KMS-11 (cell line): ENCODE measurements around the gene CSTB.

Experiments
- H2AFZ ChIP-seq: fragments of 200-600 bp; sonication (generic); 2 replicates; pipeline ENCODE4 v1.6.1; 2016; ENCODE audit warnings: antibody characterized with exemption, mixed run types, low read depth
- H3K27ac ChIP-seq: fragments of 200-600 bp; sonication (generic); 2 replicates; pipeline ENCODE4 v1.6.1; 2016; ENCODE audit warnings: mild to moderate bottlenecking, mixed run types
- H3K27me3 ChIP-seq: fragments of 200-600 bp; sonication (generic); 2 replicates; pipeline ENCODE4 v1.6.1; 2017; ENCODE audit warnings: mild to moderate bottlenecking, low read depth, mixed run types, moderate library complexity; ENCODE audit not compliant: insufficient read depth
- H3K36me3 ChIP-seq: fragments of 200-600 bp; sonication (generic); 2 replicates; pipeline ENCODE4 v1.6.1; 2017; ENCODE audit warnings: mild to moderate bottlenecking, mixed run types; ENCODE audit not compliant: insufficient read depth
- H3K4me1 ChIP-seq: fragments of 200-600 bp; sonication (generic); 2 replicates; pipeline ENCODE4 v1.6.1; 2016; ENCODE audit warnings: mild to moderate bottlenecking, low read depth, mixed run types; ENCODE audit not compliant: poor library complexity, severe bottlenecking
- H3K4me2 ChIP-seq: fragments of 200-600 bp; sonication (generic); 2 replicates; pipeline ENCODE4 v1.7.0; 2016; ENCODE audit warnings: mild to moderate bottlenecking, mixed run types
- H3K4me3 ChIP-seq: fragments of 200-600 bp; sonication (generic); IDR thresholded peaks from 2 replicates; pipeline ENCODE4 v1.6.1; 2017; ENCODE audit warnings: low read depth, low read length, mixed read lengths; ENCODE audit not compliant: insufficient read depth
- H3K79me2 ChIP-seq: fragments of 200-600 bp; sonication (generic); 2 replicates; pipeline ENCODE4 v1.6.1; 2016; ENCODE audit warnings: low read depth, mixed run types; ENCODE audit not compliant: insufficient read depth
- H3K9ac ChIP-seq: fragments of 200-600 bp; sonication (generic); 2 replicates; pipeline ENCODE4 v1.6.1; 2016; ENCODE audit warnings: mild to moderate bottlenecking, mixed run types
- H4K20me1 ChIP-seq: fragments of 200-600 bp; sonication (generic); 2 replicates; pipeline ENCODE4 v1.6.1; 2016; ENCODE audit warnings: mild to moderate bottlenecking, mixed run types; ENCODE audit not compliant: insufficient read depth
- TF ChIP-seq, protein P1 (sequence below): fragments of 200-600 bp; sonication (generic); conservative IDR thresholded peaks from 2 replicates; pipeline ENCODE4 v1.6.1; 2017; ENCODE audit warnings: low read depth, mild to moderate bottlenecking, antibody characterized with exemption, low read length, moderate library complexity, mixed read lengths

CSTB gene

DNA sequence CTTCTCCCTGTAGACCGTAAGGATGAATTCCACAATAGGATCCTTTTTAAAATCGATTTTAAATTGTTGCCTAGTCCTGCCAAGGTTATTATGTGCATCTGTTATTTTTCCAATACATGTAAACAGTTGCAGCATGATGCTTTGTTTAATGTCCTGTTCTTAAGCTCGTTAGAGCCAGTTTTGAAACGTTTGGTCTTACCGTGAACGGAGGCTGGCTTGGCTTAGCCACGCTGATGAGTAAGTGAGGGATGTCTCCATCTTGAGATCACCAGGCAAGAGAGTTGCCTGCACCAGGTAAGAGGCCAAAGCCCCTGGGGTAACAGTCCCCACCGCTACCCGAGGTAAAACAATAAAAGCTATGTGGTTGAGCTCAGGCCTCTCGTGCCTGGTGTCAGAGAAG, 17.3 kb downstream of the CSTB start:
- Histone ChIP-seq H3K4me3 (no peak overlapping the region), H2AFZ (no peak overlapping the region), H3K9ac (no peak overlapping the region), H4K20me1 (no peaks in the 10 kb centered on the region), H3K79me2 (no peaks in the 10 kb centered on the region), H3K4me1 (no peaks in the 10 kb centered on the region), H3K27me3 (no peaks in the 10 kb centered on the region), H3K27ac (no peak overlapping the region), H3K36me3 (no peaks in the 10 kb centered on the region), H3K4me2 (no peak overlapping the region)
- TF ChIP-seq, protein P1, sequence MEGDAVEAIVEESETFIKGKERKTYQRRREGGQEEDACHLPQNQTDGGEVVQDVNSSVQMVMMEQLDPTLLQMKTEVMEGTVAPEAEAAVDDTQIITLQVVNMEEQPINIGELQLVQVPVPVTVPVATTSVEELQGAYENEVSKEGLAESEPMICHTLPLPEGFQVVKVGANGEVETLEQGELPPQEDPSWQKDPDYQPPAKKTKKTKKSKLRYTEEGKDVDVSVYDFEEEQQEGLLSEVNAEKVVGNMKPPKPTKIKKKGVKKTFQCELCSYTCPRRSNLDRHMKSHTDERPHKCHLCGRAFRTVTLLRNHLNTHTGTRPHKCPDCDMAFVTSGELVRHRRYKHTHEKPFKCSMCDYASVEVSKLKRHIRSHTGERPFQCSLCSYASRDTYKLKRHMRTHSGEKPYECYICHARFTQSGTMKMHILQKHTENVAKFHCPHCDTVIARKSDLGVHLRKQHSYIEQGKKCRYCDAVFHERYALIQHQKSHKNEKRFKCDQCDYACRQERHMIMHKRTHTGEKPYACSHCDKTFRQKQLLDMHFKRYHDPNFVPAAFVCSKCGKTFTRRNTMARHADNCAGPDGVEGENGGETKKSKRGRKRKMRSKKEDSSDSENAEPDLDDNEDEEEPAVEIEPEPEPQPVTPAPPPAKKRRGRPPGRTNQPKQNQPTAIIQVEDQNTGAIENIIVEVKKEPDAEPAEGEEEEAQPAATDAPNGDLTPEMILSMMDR, result no peak

DNA sequence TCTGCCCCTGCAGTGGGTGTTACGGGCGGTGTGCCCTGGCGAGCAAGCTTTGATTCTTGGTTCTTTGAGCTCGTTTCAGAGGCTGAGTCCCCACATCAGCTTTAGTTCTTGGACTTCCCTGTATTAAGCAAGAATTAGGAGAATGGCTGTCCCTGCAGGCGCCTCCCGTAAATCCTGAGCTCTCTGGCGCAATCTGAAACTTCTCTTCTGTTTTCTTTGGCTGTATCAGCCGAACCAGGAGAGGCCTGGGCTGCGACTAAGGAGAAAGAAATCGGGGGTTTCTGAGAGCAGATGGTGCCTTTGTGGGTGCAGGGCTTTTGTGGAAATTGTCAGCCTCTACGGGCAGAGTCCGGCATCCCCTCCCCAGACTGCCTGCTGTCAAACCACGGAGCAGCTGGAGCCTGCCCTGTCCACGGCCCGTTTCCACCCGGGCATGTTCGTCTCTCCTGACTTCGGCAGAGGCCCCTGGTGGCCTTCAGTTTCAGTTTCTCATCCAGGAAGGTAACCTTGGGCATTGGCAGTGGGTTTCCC, 17.9 kb downstream of the CSTB start:
- Histone ChIP-seq H3K4me3 (no peak overlapping the region), H2AFZ (no peak overlapping the region), H3K4me1 (no peaks in the 10 kb centered on the region), H3K27me3 (no peaks in the 10 kb centered on the region), H3K4me2 (no peak overlapping the region), H3K36me3 (no peaks in the 10 kb centered on the region), H4K20me1 (no peaks in the 10 kb centered on the region), H3K9ac (no peak overlapping the region), H3K27ac (no peak overlapping the region), H3K79me2 (no peaks in the 10 kb centered on the region)
- TF ChIP-seq, protein P1, result no peak

DNA sequence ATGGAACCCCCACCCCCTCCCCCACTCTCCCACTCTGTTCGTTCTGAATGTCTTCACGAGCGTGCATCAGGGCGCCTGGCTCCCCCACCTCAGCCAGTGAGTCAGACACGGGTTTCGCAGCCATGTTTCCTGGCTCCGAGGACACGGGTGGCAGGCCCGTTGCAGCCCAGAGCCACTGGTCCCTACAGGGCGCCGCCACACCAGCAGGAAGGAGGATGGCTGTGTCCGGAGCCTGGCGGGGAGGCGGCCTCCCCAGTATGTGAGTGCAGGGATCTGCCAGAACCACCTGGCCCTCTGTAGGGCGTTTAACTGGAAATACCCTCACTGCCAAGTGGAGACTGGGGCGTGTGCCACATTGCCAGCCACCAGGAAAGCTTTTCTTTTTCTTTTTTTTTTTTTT, 18.5 kb downstream of the CSTB start:
- Histone ChIP-seq H3K4me2 (no peak overlapping the region), H3K4me1 (no peaks in the 10 kb centered on the region), H3K79me2 (no peaks in the 10 kb centered on the region), H3K4me3 (no peak overlapping the region), H3K36me3 (no peaks in the 10 kb centered on the region), H3K9ac (no peak overlapping the region), H3K27me3 (no peaks in the 10 kb centered on the region), H2AFZ (no peak overlapping the region), H3K27ac (no peak overlapping the region), H4K20me1 (no peaks in the 10 kb centered on the region)
- TF ChIP-seq, protein P1, result no peak

DNA sequence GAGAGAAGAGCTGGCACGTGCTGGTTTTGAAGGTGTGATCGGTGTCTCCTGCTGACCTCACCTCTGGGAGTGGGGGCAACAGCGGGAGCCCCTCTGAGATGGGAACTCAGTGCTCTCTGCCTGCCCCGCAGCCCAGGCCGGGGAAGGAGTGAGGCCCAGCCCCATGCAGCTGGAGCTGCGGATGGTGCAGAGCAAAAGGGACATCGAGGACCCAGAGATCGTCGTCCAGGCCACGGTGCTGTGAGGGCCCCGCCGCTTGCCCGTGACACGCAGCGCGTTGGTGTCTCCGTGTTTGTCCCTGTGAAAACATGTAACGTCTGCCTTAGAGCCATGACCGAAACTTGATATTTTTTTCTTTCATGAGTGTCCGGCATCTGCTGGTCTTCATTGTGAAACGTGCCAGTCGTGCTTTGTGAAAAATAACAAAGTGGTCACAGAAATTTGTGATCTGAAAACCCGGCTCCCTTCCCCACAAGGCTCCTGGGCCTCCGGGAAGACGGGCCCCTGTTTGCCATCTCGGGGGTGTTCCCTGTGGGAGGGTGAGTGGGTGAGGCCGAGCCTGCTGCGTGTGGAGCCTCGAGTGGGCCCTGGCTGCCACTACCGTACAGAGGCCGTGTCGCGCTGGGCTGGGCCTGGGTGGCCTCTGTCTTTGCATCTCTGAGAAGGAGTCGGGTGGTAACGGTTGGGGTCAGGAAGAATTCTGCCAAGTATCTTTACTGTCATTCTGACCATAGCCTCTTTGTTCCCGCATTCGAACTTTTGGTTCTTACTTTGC, 20.1 kb downstream of the CSTB start:
- Histone ChIP-seq H2AFZ (no peak overlapping the region), H3K79me2 (no peaks in the 10 kb centered on the region), H3K27me3 (no peaks in the 10 kb centered on the region), H3K9ac (no peak overlapping the region), H4K20me1 (no peaks in the 10 kb centered on the region), H3K4me2 (no peak overlapping the region), H3K4me3 (no peak overlapping the region), H3K4me1 (no peaks in the 10 kb centered on the region), H3K36me3 (no peaks in the 10 kb centered on the region), H3K27ac (no peak overlapping the region)
- TF ChIP-seq, protein P1, result no peak
